Cardiac muscle cell (in vitro differentiated cells and primary cell): ENCODE results near the gene FAM131A. TPM values are rescaled to one million over a fixed set of nuclear protein-coding genes. Genes with fewer than 3 reads are reported as not detected.

Experiments
- DNase-seq, 2 donors: peaks; one replicate each; pipeline versions ENCODE4 v3.0.0 to v3.0.0-alpha.2; 2010 to 2017; ENCODE audit warnings: low read depth in 1 of 2, low spot score in 1 of 2
- H3K27ac ChIP-seq: fragments of 200-600 bp; sonication (generic); 2 replicates; pipeline ENCODE4 v1.5.1; 2016
- H3K27me3 ChIP-seq: fragments of 200-600 bp; sonication (generic); 2 replicates; pipeline ENCODE4 v1.6.0; 2016; ENCODE audit warnings: control low read depth
- H3K36me3 ChIP-seq: fragments of 200-600 bp; sonication (generic); 2 replicates; pipeline ENCODE4 v1.5.1; 2016; ENCODE audit warnings: control low read depth
- H3K4me1 ChIP-seq: fragments of 200-600 bp; sonication (generic); 2 replicates; pipeline ENCODE4 v1.8.1; 2017; ENCODE audit warnings: low read depth, mild to moderate bottlenecking, mixed run types
- H3K4me3 ChIP-seq: fragments of 200-600 bp; sonication (generic); 2 replicates; pipeline ENCODE4 v1.5.1; 2016; ENCODE audit warnings: mild to moderate bottlenecking
- H3K9me3 ChIP-seq: fragments of 200-600 bp; sonication (generic); 2 replicates; pipeline ENCODE4 v1.5.1; 2017; ENCODE audit warnings: low read depth, mild to moderate bottlenecking, control low read depth
- polyA plus RNA-seq: library from polyadenylated mRNA; unstranded; fragments of >200 nt; fragmentation: Nextera tagmentation; extraction: Ambion mirVana; gene quantifications from 2 replicates; pipeline ENCODE4 v1.2.1, GENCODE V29; 2016
- total RNA-seq: library from RNA; depleted of rRNA; stranded (reverse); fragments of >200 nt; gene quantifications from 2 replicates; pipeline ENCODE4 v1.2.3, GENCODE V29; 2016
- TF ChIP-seq, protein P1 (sequence below): IDR thresholded peaks from 2 replicates; pipeline ENCODE4 v1.5.1; 2012; ENCODE audit warnings: low read depth, mild to moderate bottlenecking, low read length

FAM131A gene
- total and polyA plus RNA-seq, 2 experiments from 2014 or later, result 9.6 to 34.3 TPM

DNA sequence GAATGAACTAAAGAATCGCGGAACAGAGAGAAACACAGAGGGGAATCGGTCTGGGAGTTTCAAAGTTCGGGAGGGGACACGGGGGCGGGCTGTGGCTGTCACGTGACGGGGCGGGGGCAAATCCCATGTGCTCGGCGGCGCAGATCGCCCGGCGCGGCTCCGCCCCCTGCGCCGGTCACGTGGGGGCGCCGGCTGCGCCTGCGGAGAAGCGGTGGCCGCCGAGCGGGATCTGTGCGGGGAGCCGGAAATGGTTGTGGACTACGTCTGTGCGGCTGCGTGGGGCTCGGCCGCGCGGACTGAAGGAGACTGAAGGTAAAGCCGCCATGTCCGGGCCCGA is 23.1 kb upstream of the FAM131A start, which contains the start of gene EIF4G1:
TSS of gene EIF4G1 (plus strand) at position 244 of the 337 bp plus-strand sequence. CDS start 1,191 bp downstream, outside the sequence.
- DNase-seq, result peak; percentile 96 to 97
- Histone ChIP-seq H3K9me3 (no peaks in the 10 kb centered on the region), H3K36me3 (peaks cover 4% of the 10 kb centered on the region), H3K4me1 (peaks cover 13% of the 10 kb centered on the region), H3K27me3 (no peaks in the 10 kb centered on the region), H3K27ac (peak within 1 kb of the TSS; percentile 96), H3K4me3 (peak within 1 kb of the TSS; percentile 95)
- TF ChIP-seq, protein P1, sequence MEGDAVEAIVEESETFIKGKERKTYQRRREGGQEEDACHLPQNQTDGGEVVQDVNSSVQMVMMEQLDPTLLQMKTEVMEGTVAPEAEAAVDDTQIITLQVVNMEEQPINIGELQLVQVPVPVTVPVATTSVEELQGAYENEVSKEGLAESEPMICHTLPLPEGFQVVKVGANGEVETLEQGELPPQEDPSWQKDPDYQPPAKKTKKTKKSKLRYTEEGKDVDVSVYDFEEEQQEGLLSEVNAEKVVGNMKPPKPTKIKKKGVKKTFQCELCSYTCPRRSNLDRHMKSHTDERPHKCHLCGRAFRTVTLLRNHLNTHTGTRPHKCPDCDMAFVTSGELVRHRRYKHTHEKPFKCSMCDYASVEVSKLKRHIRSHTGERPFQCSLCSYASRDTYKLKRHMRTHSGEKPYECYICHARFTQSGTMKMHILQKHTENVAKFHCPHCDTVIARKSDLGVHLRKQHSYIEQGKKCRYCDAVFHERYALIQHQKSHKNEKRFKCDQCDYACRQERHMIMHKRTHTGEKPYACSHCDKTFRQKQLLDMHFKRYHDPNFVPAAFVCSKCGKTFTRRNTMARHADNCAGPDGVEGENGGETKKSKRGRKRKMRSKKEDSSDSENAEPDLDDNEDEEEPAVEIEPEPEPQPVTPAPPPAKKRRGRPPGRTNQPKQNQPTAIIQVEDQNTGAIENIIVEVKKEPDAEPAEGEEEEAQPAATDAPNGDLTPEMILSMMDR, result no peak

DNA sequence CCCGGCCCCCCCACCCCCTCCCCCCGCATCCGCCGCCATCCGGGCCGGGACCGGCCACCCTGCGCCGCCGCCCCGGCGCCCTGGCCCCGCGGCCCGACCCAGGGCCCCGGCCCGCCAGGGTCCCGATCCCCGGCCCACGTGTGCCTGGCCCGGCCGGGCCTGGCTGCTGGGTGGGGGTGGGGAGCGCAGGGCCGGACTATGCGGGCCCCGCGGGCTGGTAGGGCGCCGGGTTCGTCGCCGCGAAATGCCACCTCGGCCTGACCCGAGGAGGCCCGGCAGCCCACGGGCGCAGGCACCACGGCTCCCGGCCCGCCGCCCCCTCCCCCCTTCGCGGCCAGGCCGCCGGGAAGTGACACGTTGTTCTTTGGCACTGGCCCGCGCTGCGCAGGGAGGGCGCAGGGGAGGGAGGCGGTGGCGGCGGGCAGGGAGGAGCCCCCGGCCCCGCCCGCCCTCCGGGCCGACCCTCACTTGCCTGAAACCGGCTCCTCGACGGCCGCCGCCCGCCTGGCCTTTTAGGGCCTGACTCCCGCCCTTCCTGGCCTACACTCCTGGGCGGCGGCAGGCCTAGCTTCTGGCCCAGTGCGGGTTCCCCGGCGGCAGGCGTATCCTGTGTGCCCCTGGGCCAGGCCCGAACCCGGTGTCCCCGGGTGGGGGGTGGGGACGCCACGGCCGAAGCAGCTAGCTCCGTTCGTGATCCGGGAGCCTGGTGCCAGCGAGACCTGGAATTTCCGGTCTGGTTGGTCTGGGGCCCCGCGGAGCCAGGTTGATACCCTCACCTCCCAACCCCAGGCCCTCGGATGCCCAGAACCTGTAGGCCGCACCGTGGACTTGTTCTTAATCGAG is 22.5 kb upstream of the FAM131A start:
- Histone ChIP-seq H3K9me3 (no peaks in the 10 kb centered on the region), H3K27ac (peak overlapping the region; percentile 96), H3K4me1 (peaks cover 13% of the 10 kb centered on the region), H3K36me3 (peaks cover 4% of the 10 kb centered on the region), H3K4me3 (peak overlapping the region; percentile 95), H3K27me3 (no peaks in the 10 kb centered on the region)
- TF ChIP-seq, protein P1, result no peak
- peak; percentile 78 to 92 for DNase-seq

DNA sequence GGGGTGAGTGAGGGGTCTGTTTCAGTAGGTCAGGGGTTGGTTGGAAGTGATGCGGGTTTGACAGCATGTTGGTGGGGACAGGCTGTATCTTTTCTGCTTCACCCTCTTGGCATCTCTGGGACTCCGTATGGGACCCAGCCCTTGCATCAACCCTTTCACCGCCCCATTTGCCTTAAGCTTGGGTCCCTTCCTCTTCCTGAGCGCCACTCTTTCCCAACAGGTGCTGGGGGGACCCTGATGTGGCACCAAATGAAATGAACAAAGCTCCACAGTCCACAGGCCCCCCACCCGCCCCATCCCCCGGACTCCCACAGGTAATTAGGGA is 21.9 kb upstream of the FAM131A start:
- H3K27me3 ChIP-seq, result no peaks in the 10 kb centered on the region
- peaks cover 13% of the 10 kb centered on the region for H3K4me1 ChIP-seq
- H3K4me3 ChIP-seq, result peak overlapping the region; percentile 95
- H3K27ac ChIP-seq, result peak overlapping the region; percentile 96
- H3K9me3 ChIP-seq, result no peaks in the 10 kb centered on the region
- H3K36me3 ChIP-seq, result peaks cover 4% of the 10 kb centered on the region
- TF ChIP-seq, protein P1, result no peak
- DNase-seq, result no peak

DNA sequence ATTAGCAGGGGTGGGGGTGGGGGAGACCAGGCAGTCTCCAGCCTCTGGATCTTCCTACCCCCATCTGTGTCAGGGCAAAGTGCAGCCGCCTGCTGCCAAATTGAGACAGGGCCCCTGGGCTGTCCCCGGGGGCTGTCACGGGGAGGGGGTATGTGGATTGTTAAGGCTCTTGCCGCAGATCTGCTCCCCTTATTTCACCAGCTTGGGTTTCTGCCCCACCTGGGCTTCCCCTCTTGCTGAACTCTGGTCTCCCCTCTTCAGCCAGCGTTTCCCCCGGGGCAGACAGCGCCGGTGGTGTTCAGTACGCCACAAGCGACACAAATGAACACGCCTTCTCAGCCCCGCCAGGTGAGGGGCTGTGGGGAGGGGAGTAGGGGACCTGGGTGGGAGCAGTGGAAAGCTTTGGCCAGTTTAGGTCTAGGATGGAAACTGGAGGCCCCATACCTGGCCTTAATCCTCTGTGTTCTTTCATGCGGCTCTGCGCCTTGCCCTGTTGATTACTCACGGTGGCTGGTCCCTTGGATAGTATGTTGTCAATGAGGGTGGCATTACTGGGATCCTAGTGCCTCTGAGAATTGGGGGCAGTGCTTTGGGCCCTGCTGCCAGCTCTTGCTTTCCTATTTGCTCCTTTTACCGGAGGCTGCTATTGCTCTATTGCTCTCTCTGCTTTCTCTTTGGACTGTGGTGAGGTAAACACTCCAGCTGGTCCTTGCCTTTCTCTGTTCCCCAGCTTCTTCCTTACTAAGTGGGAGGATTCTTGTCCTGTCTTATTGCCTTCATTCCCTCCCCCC is 21.3 kb upstream of the FAM131A start:
- H3K9me3 ChIP-seq, result no peaks in the 10 kb centered on the region
- no peak for DNase-seq
- peak overlapping the region; percentile 96 for H3K27ac ChIP-seq
- H3K27me3 ChIP-seq, result no peaks in the 10 kb centered on the region
- H3K36me3 ChIP-seq, result peaks cover 10% of the 10 kb centered on the region
- H3K4me3 ChIP-seq, result peak overlapping the region; percentile 95
- TF ChIP-seq, protein P1, result no peak
- peaks cover 13% of the 10 kb centered on the region for H3K4me1 ChIP-seq

DNA sequence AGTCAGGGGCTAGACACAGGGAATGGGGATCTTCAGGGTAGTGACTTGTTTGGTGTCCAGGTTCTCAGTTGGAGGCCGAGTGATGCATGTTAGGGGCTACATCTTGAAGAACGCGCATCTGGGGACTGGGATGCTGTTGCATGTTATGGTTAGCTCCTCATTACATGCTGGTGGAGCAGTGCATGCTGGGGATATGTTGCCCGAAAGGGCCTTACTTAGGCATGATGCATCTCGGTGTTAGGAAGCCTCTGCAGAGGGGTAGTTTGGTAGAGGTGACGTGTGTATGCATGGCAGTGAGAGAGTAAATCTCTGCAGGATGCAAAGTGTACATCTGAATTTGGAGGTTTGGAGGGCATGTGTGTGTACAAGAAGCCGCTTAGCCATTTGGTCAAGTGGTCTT is 20.6 kb upstream of the FAM131A start:
- Histone ChIP-seq H3K9me3 (no peaks in the 10 kb centered on the region), H3K27ac (no peak overlapping the region)
- no peak for DNase-seq

More for the DNA sequence above, 20.6 kb upstream of the FAM131A start:
- Histone ChIP-seq H3K27me3 (no peaks in the 10 kb centered on the region), H3K36me3 (peaks cover 17% of the 10 kb centered on the region), H3K4me1 (peaks cover 13% of the 10 kb centered on the region), H3K4me3 (no peak overlapping the region)
- TF ChIP-seq, protein P1, result no peak
